Coronary artery (tissue), 2 donors: Measurements from ENCODE around the gene PCDHA13.
A peak's percentile ranks its signal among the peaks of the same experiment; 100 is the strongest.
"Not testable (repeated sequence)": the region's sequence is repeated elsewhere in the genome, so short reads cannot be mapped to it uniquely, and the experiment has no call there.

Experiments
- DNase-seq: peaks from one replicate; pipeline ENCODE4 v3.0.0-alpha.2; 2017; ENCODE audit warnings: low spot score
- H3K27ac ChIP-seq, 2 donors: fragments of 200-600 bp; sonication (generic); one replicate each; pipeline ENCODE4 v1.5.1; 2016 to 2019
- H3K4me3 ChIP-seq: fragments of 200-600 bp; sonication (generic); 2 replicates; pipeline ENCODE4 v1.5.1; 2016; ENCODE audit warnings: mild to moderate bottlenecking, moderate library complexity
- TF ChIP-seq, protein P1 (sequence below): fragments of 200-600 bp; sonication (generic); IDR thresholded peaks from one replicate; pipeline ENCODE4 v1.5.1; 2019; ENCODE audit warnings: antibody characterized with exemption

PCDHA13 gene

DNA sequence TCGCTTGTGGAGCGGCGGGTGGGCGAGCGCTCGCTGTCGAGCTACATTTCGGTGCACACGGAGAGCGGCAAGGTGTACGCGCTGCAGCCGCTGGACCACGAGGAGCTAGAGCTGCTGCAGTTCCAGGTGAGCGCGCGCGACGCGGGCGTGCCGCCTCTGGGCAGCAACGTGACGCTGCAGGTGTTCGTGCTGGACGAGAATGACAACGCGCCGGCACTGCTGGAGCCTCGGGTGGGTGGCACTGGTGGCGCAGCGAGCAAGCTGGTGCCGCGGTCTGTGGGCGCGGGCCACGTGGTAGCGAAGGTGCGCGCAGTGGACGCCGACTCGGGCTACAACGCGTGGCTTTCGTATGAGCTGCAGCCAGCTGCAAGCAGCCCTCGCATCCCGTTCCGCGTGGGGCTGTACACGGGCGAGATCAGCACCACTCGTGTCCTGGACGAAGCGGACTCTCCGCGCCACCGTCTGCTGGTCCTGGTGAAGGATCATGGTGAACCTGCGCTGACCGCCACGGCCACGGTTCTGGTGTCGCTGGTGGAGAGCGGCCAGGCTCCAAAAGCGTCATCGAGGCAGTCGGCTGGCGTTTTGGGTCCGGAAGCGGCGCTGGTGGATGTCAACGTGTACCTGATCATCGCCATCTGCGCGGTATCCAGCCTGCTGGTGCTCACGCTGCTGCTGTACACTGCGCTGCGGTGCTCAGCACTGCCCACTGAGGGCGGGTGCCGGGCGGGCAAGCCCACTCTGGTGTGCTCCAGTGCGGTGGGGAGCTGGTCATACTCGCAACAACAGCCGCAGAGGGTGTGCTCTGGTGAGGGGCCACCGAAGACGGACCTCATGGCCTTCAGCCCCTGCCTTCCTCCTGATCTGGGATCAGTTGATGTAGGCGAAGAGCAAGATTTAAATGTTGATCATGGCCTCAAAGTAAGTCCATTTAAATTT, 38.9 kb upstream of the PCDHA13 start:
- Histone ChIP-seq H3K27ac (no peak overlapping the region), H3K4me3 (no peak overlapping the region)
- TF ChIP-seq, protein P1, sequence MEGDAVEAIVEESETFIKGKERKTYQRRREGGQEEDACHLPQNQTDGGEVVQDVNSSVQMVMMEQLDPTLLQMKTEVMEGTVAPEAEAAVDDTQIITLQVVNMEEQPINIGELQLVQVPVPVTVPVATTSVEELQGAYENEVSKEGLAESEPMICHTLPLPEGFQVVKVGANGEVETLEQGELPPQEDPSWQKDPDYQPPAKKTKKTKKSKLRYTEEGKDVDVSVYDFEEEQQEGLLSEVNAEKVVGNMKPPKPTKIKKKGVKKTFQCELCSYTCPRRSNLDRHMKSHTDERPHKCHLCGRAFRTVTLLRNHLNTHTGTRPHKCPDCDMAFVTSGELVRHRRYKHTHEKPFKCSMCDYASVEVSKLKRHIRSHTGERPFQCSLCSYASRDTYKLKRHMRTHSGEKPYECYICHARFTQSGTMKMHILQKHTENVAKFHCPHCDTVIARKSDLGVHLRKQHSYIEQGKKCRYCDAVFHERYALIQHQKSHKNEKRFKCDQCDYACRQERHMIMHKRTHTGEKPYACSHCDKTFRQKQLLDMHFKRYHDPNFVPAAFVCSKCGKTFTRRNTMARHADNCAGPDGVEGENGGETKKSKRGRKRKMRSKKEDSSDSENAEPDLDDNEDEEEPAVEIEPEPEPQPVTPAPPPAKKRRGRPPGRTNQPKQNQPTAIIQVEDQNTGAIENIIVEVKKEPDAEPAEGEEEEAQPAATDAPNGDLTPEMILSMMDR, result no peak
- no peak for DNase-seq

DNA sequence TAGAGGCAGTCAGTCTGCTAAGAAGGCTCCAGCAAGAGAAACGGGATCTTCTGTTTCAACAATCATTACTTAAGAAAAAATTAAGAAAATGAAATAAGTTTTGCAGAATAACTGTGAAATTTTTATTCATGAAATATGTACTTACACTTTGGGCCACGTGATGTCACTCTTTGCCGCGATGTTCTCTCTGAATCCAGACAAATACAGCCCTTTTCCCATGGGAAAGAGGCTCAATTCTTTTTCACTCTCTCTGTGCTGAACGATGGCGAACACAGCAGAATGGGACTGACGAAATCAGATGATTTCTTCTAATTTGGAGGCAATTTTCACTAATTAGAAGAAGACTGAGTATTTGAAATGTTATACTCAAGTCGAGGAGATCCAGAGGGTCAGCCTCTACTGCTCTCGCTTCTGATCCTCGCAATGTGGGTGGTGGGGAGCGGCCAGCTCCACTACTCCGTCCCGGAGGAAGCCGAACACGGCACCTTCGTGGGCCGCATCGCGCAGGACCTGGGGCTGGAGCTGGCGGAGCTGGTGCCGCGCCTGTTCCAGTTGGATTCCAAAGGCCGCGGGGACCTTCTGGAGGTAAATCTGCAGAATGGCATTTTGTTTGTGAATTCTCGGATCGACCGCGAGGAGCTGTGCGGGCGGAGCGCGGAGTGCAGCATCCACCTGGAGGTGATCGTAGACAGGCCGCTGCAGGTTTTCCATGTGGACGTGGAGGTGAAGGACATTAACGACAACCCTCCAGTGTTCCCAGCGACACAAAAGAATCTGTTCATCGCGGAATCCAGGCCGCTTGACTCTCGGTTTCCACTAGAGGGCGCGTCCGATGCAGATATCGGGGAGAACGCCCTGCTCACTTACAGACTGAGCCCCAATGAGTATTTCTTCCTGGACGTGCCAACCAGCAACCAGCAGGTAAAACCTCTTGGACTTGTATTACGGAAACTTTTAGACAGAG, 33.5 kb upstream of the PCDHA13 start, which contains the start of gene PCDHA9:
TSS of gene PCDHA9 (plus strand) at position 244 of the 964 bp plus-strand sequence. CDS start at position 358, 114 bp downstream.
- H3K4me3 ChIP-seq, H3K27ac ChIP-seq, DNase-seq: not testable (repeated sequence)

DNA sequence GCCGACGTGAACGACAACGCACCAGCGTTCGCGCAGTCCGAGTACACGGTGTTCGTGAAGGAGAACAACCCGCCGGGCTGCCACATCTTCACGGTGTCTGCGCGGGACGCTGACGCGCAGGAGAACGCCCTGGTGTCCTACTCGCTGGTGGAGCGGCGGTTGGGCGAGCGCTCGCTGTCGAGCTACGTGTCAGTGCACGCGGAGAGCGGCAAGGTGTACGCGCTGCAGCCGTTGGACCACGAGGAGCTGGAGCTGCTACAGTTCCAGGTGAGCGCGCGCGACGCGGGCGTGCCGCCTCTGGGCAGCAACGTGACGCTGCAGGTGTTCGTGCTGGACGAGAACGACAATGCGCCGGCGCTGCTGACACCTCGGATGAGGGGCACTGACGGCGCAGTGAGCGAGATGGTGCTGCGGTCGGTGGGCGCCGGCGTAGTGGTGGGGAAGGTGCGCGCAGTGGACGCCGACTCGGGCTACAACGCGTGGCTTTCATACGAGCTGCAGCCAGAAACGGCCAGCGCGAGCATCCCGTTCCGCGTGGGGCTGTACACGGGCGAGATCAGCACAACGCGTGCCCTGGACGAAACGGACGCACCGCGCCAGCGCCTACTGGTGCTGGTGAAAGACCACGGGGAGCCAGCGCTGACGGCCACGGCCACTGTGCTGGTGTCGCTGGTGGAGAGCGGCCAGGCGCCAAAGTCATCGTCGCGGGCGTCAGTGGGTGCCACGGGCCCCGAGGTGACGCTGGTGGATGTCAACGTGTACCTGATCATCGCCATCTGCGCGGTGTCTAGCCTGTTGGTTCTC, 31.9 kb upstream of the PCDHA13 start:
- not testable (repeated sequence) for DNase-seq, H3K4me3 ChIP-seq, H3K27ac ChIP-seq

DNA sequence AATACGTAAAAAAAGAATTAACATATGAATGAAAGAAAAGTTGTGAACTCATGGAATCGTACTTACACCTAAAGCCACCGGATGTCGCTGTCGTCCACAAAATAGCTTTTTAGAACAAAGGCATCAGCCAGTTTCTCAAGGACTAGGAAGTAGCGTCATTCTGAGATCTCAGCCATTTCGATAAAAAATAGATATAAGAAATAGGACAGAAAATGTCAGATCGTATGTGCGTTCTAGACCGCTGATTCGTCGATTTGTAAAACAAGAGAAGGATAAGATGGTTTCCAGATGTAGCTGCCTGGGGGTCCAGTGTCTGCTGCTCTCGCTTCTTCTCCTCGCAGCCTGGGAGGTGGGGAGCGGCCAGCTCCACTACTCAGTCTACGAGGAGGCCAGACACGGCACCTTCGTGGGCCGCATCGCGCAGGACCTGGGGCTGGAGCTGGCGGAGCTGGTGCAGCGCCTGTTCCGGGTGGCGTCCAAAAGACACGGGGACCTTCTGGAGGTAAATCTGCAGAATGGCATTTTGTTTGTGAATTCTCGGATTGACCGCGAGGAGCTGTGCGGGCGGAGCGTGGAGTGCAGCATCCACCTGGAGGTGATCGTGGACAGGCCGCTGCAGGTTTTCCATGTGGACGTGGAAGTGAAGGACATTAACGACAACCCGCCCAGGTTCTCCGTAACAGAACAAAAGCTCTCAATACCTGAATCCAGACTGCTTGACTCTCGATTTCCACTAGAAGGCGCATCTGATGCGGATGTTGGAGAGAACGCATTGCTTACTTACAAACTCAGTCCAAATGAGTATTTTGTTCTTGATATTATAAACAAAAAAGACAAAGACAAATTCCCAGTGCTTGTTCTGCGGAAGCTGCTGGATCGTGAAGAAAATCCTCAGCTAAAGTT, 25.9 kb upstream of the PCDHA13 start, which contains the start of gene PCDHA10:
TSS of gene PCDHA10 (plus strand) at position 126 of the 903 bp plus-strand sequence. CDS start at position 278, 152 bp downstream.
- DNase-seq, result no peak

DNA sequence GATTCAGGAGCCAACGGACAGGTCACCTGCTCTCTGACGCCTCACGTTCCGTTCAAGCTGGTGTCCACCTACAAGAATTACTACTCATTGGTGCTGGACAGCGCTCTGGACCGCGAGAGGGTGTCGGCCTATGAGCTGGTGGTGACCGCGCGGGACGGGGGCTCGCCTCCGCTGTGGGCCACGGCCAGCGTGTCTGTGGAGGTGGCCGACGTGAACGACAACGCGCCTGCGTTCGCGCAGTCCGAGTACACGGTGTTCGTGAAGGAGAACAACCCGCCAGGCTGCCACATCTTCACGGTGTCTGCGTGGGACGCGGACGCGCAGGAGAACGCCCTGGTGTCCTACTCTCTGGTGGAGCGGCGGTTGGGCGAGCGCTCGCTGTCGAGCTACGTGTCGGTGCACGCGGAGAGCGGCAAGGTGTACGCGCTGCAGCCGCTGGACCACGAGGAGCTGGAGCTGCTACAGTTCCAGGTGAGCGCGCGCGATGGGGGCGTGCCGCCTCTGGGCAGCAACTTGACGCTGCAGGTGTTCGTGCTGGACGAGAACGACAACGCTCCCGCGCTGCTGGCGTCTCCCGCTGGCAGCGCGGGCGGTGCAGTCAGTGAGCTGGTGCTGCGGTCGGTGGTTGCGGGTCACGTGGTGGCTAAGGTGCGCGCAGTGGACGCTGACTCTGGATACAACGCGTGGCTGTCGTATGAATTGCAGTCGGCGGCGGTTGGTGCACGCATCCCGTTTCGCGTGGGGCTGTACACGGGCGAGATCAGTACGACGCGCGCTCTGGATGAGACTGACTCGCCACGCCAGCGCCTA, 24.5 kb upstream of the PCDHA13 start:
- H3K4me3 ChIP-seq, result no peak overlapping the region
- no peak for DNase-seq
- H3K27ac ChIP-seq, result no peak overlapping the region
- TF ChIP-seq, protein P1, result no peak

More for the DNA sequence above, 25.9 kb upstream of the PCDHA13 start, which contains the start of gene PCDHA10:
- TF ChIP-seq, protein P1, result no peak
- no peak within 1 kb of the TSS for H3K27ac ChIP-seq
- peak within 1 kb of the TSS; percentile 62 for H3K4me3 ChIP-seq

DNA sequence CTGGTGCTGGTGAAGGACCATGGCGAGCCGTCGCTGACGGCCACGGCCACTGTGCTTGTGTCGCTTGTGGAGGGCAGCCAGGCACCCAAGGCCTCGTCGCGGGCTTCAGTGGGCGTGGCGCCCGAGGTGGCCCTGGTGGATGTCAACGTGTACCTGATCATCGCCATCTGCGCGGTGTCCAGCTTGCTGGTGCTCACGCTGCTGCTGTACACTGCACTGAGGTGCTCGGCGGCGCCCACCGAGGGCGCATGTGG, 24.0 kb upstream of the PCDHA13 start:
- no peak for DNase-seq
- Histone ChIP-seq H3K4me3 (no peak overlapping the region), H3K27ac (no peak overlapping the region)
- TF ChIP-seq, protein P1, result no peak
